Astrocyte (in vitro differentiated cells and primary cell): Measurements from ENCODE around the gene ALDH16A1. TPM values are rescaled to one million over a fixed set of nuclear protein-coding genes. Genes with fewer than 3 reads are reported as not detected.
"Not testable (repeated sequence)": the region's sequence is repeated elsewhere in the genome, so short reads cannot be mapped to it uniquely, and the experiment has no call there.

Experiments used
- DNase-seq: peaks from one replicate; pipeline ENCODE4 v3.0.0-alpha.2; 2010; ENCODE audit warnings: low read depth
- FAIRE-seq: peaks from 2 replicates; lab custom pipeline; 2011; peaks lifted over from hg19 to GRCh38; lab: Jason Lieb, UNC
- H2AFZ ChIP-seq: 2 replicates; pipeline ENCODE4 v1.6.0; 2012; ENCODE audit warnings: low read depth, low read length, inconsistent platforms
- H3K27ac ChIP-seq: 2 replicates; pipeline ENCODE4 v1.5.1; 2011; ENCODE audit warnings: low read depth, low read length, inconsistent platforms
- H3K27me3 ChIP-seq: 2 replicates; pipeline ENCODE4 v1.6.0; 2011; ENCODE audit warnings: low read length, inconsistent platforms; ENCODE audit not compliant: insufficient read depth
- H3K36me3 ChIP-seq: 2 replicates; pipeline ENCODE4 v1.5.1; 2011; ENCODE audit warnings: low read length, inconsistent platforms; ENCODE audit not compliant: insufficient read depth
- H3K4me1 ChIP-seq: 2 replicates; pipeline ENCODE4 v1.5.1; 2011; ENCODE audit warnings: low read length, inconsistent platforms; ENCODE audit not compliant: insufficient read depth
- H3K4me2 ChIP-seq: 2 replicates; pipeline ENCODE4 v1.6.0; 2012; ENCODE audit warnings: low read length, inconsistent platforms
- H3K4me3 ChIP-seq: 2 replicates; pipeline ENCODE4 v1.5.1; 2011; ENCODE audit warnings: low read depth, mild to moderate bottlenecking, low read length, inconsistent platforms; ENCODE audit not compliant: insufficient read depth
- H3K79me2 ChIP-seq: 2 replicates; pipeline ENCODE4 v1.6.0; 2012; ENCODE audit warnings: mild to moderate bottlenecking, low read length, inconsistent platforms; ENCODE audit not compliant: insufficient read depth
- H3K9ac ChIP-seq: 2 replicates; pipeline ENCODE4 v1.6.0; 2012; ENCODE audit warnings: mild to moderate bottlenecking, low read length, inconsistent platforms
- H3K9me3 ChIP-seq: 2 replicates; pipeline ENCODE4 v1.5.1; 2012; ENCODE audit warnings: low read depth, mild to moderate bottlenecking, low read length, inconsistent platforms; ENCODE audit not compliant: insufficient read depth
- H4K20me1 ChIP-seq: 2 replicates; pipeline ENCODE4 v1.6.0; 2012; ENCODE audit warnings: low read length, inconsistent platforms; ENCODE audit not compliant: insufficient read depth
- H3K27ac Mint-ChIP-seq: one replicate; pipeline ENCODE4 v1.8.0; 2021; ENCODE audit warnings: mild to moderate bottlenecking, mixed read lengths; ENCODE audit not compliant: unreplicated experiment
- H3K27me3 Mint-ChIP-seq: one replicate; pipeline ENCODE4 v1.8.0; 2021; ENCODE audit warnings: low read depth, mixed read lengths; ENCODE audit not compliant: unreplicated experiment
- H3K36me3 Mint-ChIP-seq: one replicate; pipeline ENCODE4 v1.8.0; 2021; ENCODE audit warnings: low read depth, mixed read lengths; ENCODE audit not compliant: unreplicated experiment
- H3K4me1 Mint-ChIP-seq: one replicate; pipeline ENCODE4 v1.8.0; 2021; ENCODE audit warnings: low read depth, mixed read lengths; ENCODE audit not compliant: unreplicated experiment
- H3K4me3 Mint-ChIP-seq: one replicate; pipeline ENCODE4 v1.8.0; 2021; ENCODE audit warnings: mild to moderate bottlenecking, moderate library complexity, mixed read lengths; ENCODE audit not compliant: unreplicated experiment
- H3K9me3 Mint-ChIP-seq: one replicate; pipeline ENCODE4 v1.8.0; 2021; ENCODE audit warnings: mild to moderate bottlenecking, mixed read lengths; ENCODE audit not compliant: unreplicated experiment
- CTCF ChIP-seq: IDR thresholded peaks from 2 replicates; pipeline ENCODE4 v1.5.1; 2011; ENCODE audit warnings: low read depth, mild to moderate bottlenecking, inconsistent platforms, low read length, moderate library complexity; ENCODE audit not compliant: insufficient read depth
- EZH2 ChIP-seq: IDR thresholded peaks from 2 replicates; pipeline ENCODE4 v1.6.1; 2012; ENCODE audit warnings: mild to moderate bottlenecking, low read length, inconsistent platforms; ENCODE audit not compliant: insufficient read depth
- total RNA-seq: library from RNA; stranded (reverse); gene quantifications from 2 replicates; pipeline ENCODE4 v1.2.1, GENCODE V29; 2021

The ALDH16A1 gene
- total RNA-seq, 1 donor from 2014 or later, result 13.0 TPM

DNA sequence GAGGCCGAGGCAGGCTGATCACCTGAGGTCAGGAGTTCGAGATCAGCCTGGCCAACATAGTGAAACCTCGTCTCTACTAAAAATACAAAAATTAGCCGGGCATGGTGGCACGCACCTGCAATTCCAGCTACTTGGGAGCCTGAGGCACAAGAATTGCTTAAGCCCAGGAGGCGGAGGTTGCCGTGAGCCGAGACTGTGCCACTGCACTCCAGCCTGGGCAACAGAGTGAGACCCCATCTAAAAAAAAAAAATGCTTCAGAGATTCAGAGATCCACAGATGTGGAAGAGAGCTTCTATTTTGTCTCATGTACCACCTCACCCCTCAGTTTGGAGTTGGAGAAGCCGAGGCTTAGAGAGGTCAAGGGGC is 20.5 kb downstream of the ALDH16A1 start:
- H4K20me1 ChIP-seq, H3K36me3 ChIP-seq, H3K79me2 ChIP-seq, DNase-seq, H3K9me3 ChIP-seq, H3K27me3 ChIP-seq, H3K27ac ChIP-seq, H3K4me3 Mint-ChIP-seq, H3K4me1 ChIP-seq, H3K4me1 Mint-ChIP-seq, H3K27ac Mint-ChIP-seq, FAIRE-seq, H3K36me3 Mint-ChIP-seq, H3K9me3 Mint-ChIP-seq: not testable (repeated sequence)
- peak overlapping the region; percentile 90 for H3K4me2 ChIP-seq
- peaks cover 28% of the 10 kb centered on the region for H3K27me3 Mint-ChIP-seq
- H3K4me3 ChIP-seq, result peak overlapping the region; percentile 37
- H3K9ac ChIP-seq, result peak overlapping the region; percentile 81
- H2AFZ ChIP-seq, result peak overlapping the region; percentile 59

DNA sequence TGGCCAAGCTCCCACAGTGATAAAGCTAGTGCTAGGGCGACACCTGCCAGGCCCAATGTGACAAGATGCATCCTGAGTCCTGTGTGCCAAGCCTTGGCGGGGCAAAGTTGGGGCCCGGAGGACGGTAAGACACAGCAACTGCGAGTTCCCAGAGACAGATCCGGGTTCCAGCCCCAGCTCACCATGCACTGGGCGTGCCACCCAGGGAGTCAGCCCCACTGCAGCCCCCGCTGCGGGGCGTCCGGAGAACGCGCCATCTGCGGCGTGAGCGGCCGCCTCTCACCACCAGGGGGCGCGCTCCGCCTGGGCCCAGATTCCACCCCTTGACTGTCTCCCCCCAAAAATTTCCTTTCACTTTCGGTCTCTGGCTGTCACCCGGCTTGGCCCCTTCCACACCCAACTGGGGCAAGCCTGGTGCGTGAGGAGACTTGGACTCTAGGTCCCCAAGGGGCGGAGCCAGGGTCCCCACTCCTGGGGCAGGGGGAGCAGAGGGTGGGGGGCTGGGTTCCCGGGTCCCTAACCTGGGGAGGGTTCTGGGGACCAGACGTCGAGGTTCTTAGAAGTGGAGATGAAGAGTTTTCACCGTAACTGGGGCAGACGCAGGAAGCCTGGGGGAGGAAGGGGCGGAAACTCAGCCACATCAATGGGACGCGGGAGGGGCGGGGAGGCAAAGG is 21.0 kb downstream of the ALDH16A1 start, which contains the start of gene FLT3LG:
FLT3LG (plus strand) TSS at position 348 of the 674 bp plus-strand sequence. CDS start 425 bp downstream, outside the sequence.
- Histone ChIP-seq H3K4me3 (peak within 1 kb of the TSS; percentile 37), H3K9ac (peak within 1 kb of the TSS; percentile 81), H3K4me2 (peak within 1 kb of the TSS; percentile 90), H3K9me3 (no peaks in the 10 kb centered on the region), H2AFZ (peak within 1 kb of the TSS; percentile 64), H3K27me3 (no peaks in the 10 kb centered on the region), H3K36me3 (no peaks in the 10 kb centered on the region), H3K79me2 (no peaks in the 10 kb centered on the region), H3K4me1 (peaks cover 4% of the 10 kb centered on the region), H3K27ac (no peak within 1 kb of the TSS), H4K20me1 (no peaks in the 10 kb centered on the region)
- peaks cover 2% of the 10 kb centered on the region for H3K36me3 Mint-ChIP-seq
- TF ChIP-seq EZH2, result no peak
- TF ChIP-seq CTCF, result peak; percentile 77
- H3K9me3 Mint-ChIP-seq, result no peaks in the 10 kb centered on the region
- H3K4me3 Mint-ChIP-seq, result no peak within 1 kb of the TSS
- H3K4me1 Mint-ChIP-seq, result no peaks in the 10 kb centered on the region
- peaks cover 28% of the 10 kb centered on the region for H3K27me3 Mint-ChIP-seq
- FAIRE-seq, result no peak
- DNase-seq, result no peak
- H3K27ac Mint-ChIP-seq, result no peak within 1 kb of the TSS

DNA sequence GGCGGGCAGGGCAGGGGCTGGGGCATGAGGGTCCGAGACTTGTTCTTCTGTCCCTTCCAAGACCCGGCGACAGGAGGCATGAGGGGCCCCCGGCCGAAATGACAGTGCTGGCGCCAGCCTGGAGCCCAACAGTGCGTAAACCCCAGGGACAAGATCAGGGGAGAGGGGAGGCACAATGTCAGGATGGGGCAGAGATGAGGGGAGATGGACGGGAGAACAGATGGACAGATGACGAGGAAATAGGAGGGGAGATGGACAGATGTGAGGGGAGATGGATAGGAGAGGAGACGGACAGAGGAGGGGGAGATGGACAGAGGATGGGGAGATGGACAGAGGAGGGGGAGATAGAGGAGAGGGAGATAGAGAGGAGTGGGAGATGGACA is 21.5 kb downstream of the ALDH16A1 start:
- TF ChIP-seq EZH2 (no peak), CTCF (no peak)
- H3K9me3 ChIP-seq, result no peaks in the 10 kb centered on the region
- no peaks in the 10 kb centered on the region for H4K20me1 ChIP-seq
- Mint-ChIP-seq H3K4me1 (no peaks in the 10 kb centered on the region), H3K9me3 (no peaks in the 10 kb centered on the region), H3K27me3 (peaks cover 28% of the 10 kb centered on the region), H3K36me3 (no peaks in the 10 kb centered on the region), H3K4me3 (no peak overlapping the region), H3K27ac (no peak overlapping the region)
- FAIRE-seq (no peak), DNase-seq (no peak)
- peak overlapping the region; percentile 81 for H3K9ac ChIP-seq
- peaks cover 4% of the 10 kb centered on the region for H3K4me1 ChIP-seq
- H2AFZ ChIP-seq, result peak overlapping the region; percentile 61
- no peaks in the 10 kb centered on the region for H3K79me2 ChIP-seq
- no peaks in the 10 kb centered on the region for H3K36me3 ChIP-seq
- H3K27ac ChIP-seq, result no peak overlapping the region
- H3K4me2 ChIP-seq, result peak overlapping the region; percentile 90
- H3K4me3 ChIP-seq, result peak overlapping the region; percentile 37
- no peaks in the 10 kb centered on the region for H3K27me3 ChIP-seq
